HAP-1 (cell line): ENCODE measurements around the gene ADGRL3.
"Not testable (repeated sequence)": the region's sequence is repeated elsewhere in the genome, so short reads cannot be mapped to it uniquely, and the experiment has no call there.

ENCODE experiments used
- DNase-seq, 2 experiments: peaks; one replicate each; pipeline ENCODE4 v3.0.0-alpha.2; 2016 to 2020; ENCODE audit warnings: low spot score in 2 of 2
- H3K27me3 ChIP-seq: fragments of 250-450 bp; sonication (Bioruptor Pico); 2 replicates; pipeline ENCODE4 v1.5.1; 2020; ENCODE audit warnings: low read depth, mild to moderate bottlenecking, moderate library complexity
- H3K36me3 ChIP-seq: fragments of 250-450 bp; sonication (Bioruptor Pico); replicated peaks from 2 replicates; pipeline ENCODE4 v1.5.1; 2020; ENCODE audit warnings: mild to moderate bottlenecking
- H3K4me1 ChIP-seq: fragments of 250-450 bp; sonication (Bioruptor Pico); 2 replicates; pipeline ENCODE4 v1.5.1; 2020; ENCODE audit warnings: mild to moderate bottlenecking
- H3K4me3 ChIP-seq: fragments of 250-450 bp; sonication (Bioruptor Pico); 2 replicates; pipeline ENCODE4 v1.5.1; 2020; ENCODE audit warnings: mild to moderate bottlenecking, moderate library complexity
- H3K9me3 ChIP-seq: fragments of 250-450 bp; sonication (Bioruptor Pico); 2 replicates; pipeline ENCODE4 v1.5.1; 2020; ENCODE audit warnings: mild to moderate bottlenecking, moderate library complexity
- in situ Hi-C: fragments of 300-500 bp; cut with MboI; formaldehyde crosslinking; loops from 3 replicates; pipeline ENCODE4 v1.14.3; 2020; ENCODE audit warnings: low sequenced_read_pairs, inconsistent platforms, mixed read lengths

ADGRL3 gene

GRCh38 chr4:61312526-61312925, 112.4 kb downstream of the ADGRL3 start:
- in situ Hi-C loops: no loop called here
- H3K36me3 ChIP-seq: no peaks in the 10 kb centered on the region
- no peaks in the 10 kb centered on the region for H3K27me3 ChIP-seq
- no peaks in the 10 kb centered on the region for H3K4me1 ChIP-seq
- H3K4me3 ChIP-seq: no peak overlapping the region
- no peaks in the 10 kb centered on the region for H3K9me3 ChIP-seq
- DNase-seq: no peak

- Histone ChIP-seq H3K27me3 (no peaks in the 10 kb centered on the region), H3K9me3 (peaks cover under 1% of the 10 kb centered on the region; the same call in 1 of the 2 replicates), H3K36me3 (no peaks in the 10 kb centered on the region), H3K4me3 (no peak overlapping the region), H3K4me1 (0 out of 2 replicates have a peak, but pooled peaks cover 6% of the 10 kb centered on the region)
- no peak for DNase-seq
- in situ Hi-C loops: no loop called here
These were observed 118.3 kb downstream of the ADGRL3 start for GRCh38 chr4:61318431-61318830.

- DNase-seq: no peak
- Histone ChIP-seq H3K27me3 (no peaks in the 10 kb centered on the region), H3K4me3 (no peak overlapping the region), H3K36me3 (no peaks in the 10 kb centered on the region), H3K4me1 (0 out of 2 replicates have a peak, but pooled peaks cover 6% of the 10 kb centered on the region), H3K9me3 (peaks cover 5% of the 10 kb centered on the region; the same call in 1 of the 2 replicates)
- in situ Hi-C loops: no loop called here
These were observed 119.0 kb downstream of the ADGRL3 start for GRCh38 chr4:61319156-61319555.

- no peaks in the 10 kb centered on the region for H3K36me3 ChIP-seq
- H3K9me3 ChIP-seq: peaks cover 5% of the 10 kb centered on the region; the same call in 1 of the 2 replicates
- no peak for DNase-seq
- no peaks in the 10 kb centered on the region for H3K27me3 ChIP-seq
- H3K4me1 ChIP-seq: 0 out of 2 replicates have a peak, but pooled peaks cover 6% of the 10 kb centered on the region
- H3K4me3 ChIP-seq: no peak overlapping the region
- in situ Hi-C loops: no loop called here
These were observed 120.0 kb downstream of the ADGRL3 start for GRCh38 chr4:61320154-61320553.

GRCh38 chr4:61320631-61321030, 120.5 kb downstream of the ADGRL3 start:
- Histone ChIP-seq H3K4me1 (0 out of 2 replicates have a peak, but pooled peaks cover 6% of the 10 kb centered on the region), H3K27me3 (no peaks in the 10 kb centered on the region), H3K36me3 (no peaks in the 10 kb centered on the region), H3K9me3 (peaks cover 5% of the 10 kb centered on the region; the same call in 1 of the 2 replicates), H3K4me3 (no peak overlapping the region)
- in situ Hi-C loops: no loop called here
- DNase-seq: no peak

- no peaks in the 10 kb centered on the region for H3K27me3 ChIP-seq
- H3K9me3 ChIP-seq: peaks cover 3% of the 10 kb centered on the region; the same call in 1 of the 2 replicates
- H3K4me3 ChIP-seq: no peak overlapping the region
- no peak for DNase-seq
- no peaks in the 10 kb centered on the region; the same call in 1 of the 2 replicates for H3K4me1 ChIP-seq
- in situ Hi-C loops: no loop called here
- H3K36me3 ChIP-seq: no peaks in the 10 kb centered on the region
These were observed 132.6 kb downstream of the ADGRL3 start for GRCh38 chr4:61332693-61333092.

GRCh38 chr4:61333490-61333889, 133.4 kb downstream of the ADGRL3 start:
- Histone ChIP-seq H3K27me3 (no peaks in the 10 kb centered on the region), H3K9me3 (peaks cover 3% of the 10 kb centered on the region; the same call in 1 of the 2 replicates), H3K36me3 (no peaks in the 10 kb centered on the region), H3K4me1 (no peaks in the 10 kb centered on the region; the same call in 1 of the 2 replicates), H3K4me3 (no peak overlapping the region)
- in situ Hi-C loops: no loop called here
- DNase-seq: no peak

GRCh38 chr4:61335241-61335763, 135.2 kb downstream of the ADGRL3 start:
- no peaks in the 10 kb centered on the region for H3K9me3 ChIP-seq
- H3K4me1 ChIP-seq: no peaks in the 10 kb centered on the region; the same call in 1 of the 2 replicates
- H3K4me3 ChIP-seq: no peak overlapping the region
- H3K27me3 ChIP-seq: no peaks in the 10 kb centered on the region
- no peaks in the 10 kb centered on the region for H3K36me3 ChIP-seq
- in situ Hi-C loops: no loop called here
- peak in 1 of 2 experiments; percentile 17 for DNase-seq

GRCh38 chr4:61336488-61336887, 136.4 kb downstream of the ADGRL3 start:
- H3K36me3 ChIP-seq: no peaks in the 10 kb centered on the region
- no peaks in the 10 kb centered on the region for H3K9me3 ChIP-seq
- no peak for DNase-seq
- H3K4me1 ChIP-seq: no peaks in the 10 kb centered on the region; the same call in 1 of the 2 replicates
- in situ Hi-C loops: no loop called here
- H3K27me3 ChIP-seq: no peaks in the 10 kb centered on the region
- H3K4me3 ChIP-seq: no peak overlapping the region

- H3K4me3 ChIP-seq: no peak overlapping the region
- no peak for DNase-seq
- H3K36me3 ChIP-seq: no peaks in the 10 kb centered on the region
- H3K27me3 ChIP-seq: no peaks in the 10 kb centered on the region
- in situ Hi-C loops: no loop called here
- H3K9me3 ChIP-seq: no peaks in the 10 kb centered on the region
- H3K4me1 ChIP-seq: no peaks in the 10 kb centered on the region; the same call in 1 of the 2 replicates
These were observed 136.8 kb downstream of the ADGRL3 start for GRCh38 chr4:61336916-61337315.

- Histone ChIP-seq H3K36me3 (no peaks in the 10 kb centered on the region), H3K27me3 (no peaks in the 10 kb centered on the region), H3K9me3 (no peaks in the 10 kb centered on the region), H3K4me1 (peaks cover 5% of the 10 kb centered on the region), H3K4me3 (no peak overlapping the region)
- in situ Hi-C loops: no loop called here
- DNase-seq: no peak
These were observed 141.9 kb downstream of the ADGRL3 start for GRCh38 chr4:61342061-61342460.

GRCh38 chr4:61350932-61351331, 150.8 kb downstream of the ADGRL3 start:
- no peak overlapping the region for H3K4me3 ChIP-seq
- H3K27me3 ChIP-seq: no peaks in the 10 kb centered on the region
- in situ Hi-C loops: no loop called here
- H3K4me1 ChIP-seq: no peaks in the 10 kb centered on the region
- H3K9me3 ChIP-seq: no peaks in the 10 kb centered on the region
- no peaks in the 10 kb centered on the region for H3K36me3 ChIP-seq
- no peak for DNase-seq

- H3K4me3 ChIP-seq: no peak overlapping the region
- no peaks in the 10 kb centered on the region for H3K27me3 ChIP-seq
- peaks cover 16% of the 10 kb centered on the region; the same call in 1 of the 2 replicates for H3K4me1 ChIP-seq
- DNase-seq: no peak
- in situ Hi-C loops: no loop called here
- no peaks in the 10 kb centered on the region for H3K9me3 ChIP-seq
- no peaks in the 10 kb centered on the region for H3K36me3 ChIP-seq
These were observed 156.6 kb downstream of the ADGRL3 start for GRCh38 chr4:61356696-61357095.

GRCh38 chr4:61359301-61359700, 159.2 kb downstream of the ADGRL3 start:
- H3K36me3 ChIP-seq: no peaks in the 10 kb centered on the region
- H3K4me3 ChIP-seq: no peak overlapping the region
- in situ Hi-C loops: no loop called here
- H3K27me3 ChIP-seq: no peaks in the 10 kb centered on the region
- DNase-seq: peak; percentile 37 to 54
- peaks cover 16% of the 10 kb centered on the region; the same call in 1 of the 2 replicates for H3K4me1 ChIP-seq
- H3K9me3 ChIP-seq: no peaks in the 10 kb centered on the region

GRCh38 chr4:61372817-61373216, 172.7 kb downstream of the ADGRL3 start:
- H3K9me3 ChIP-seq, in situ Hi-C loops, H3K27me3 ChIP-seq, H3K4me3 ChIP-seq, H3K36me3 ChIP-seq, DNase-seq: not testable (repeated sequence)
- H3K4me1 ChIP-seq: peaks cover 36% of the 10 kb centered on the region
